Measurements from ENCODE around the gene PCSK2.

The PCSK2 gene

GRCh38 chr20:17327185-17328148 lies 100.6 kb downstream of the PCSK2 start:
- 85 to 87% methylated on average over 10 to 23 of the region's 28 CpGs for WGBS, 2 experiments (ENCODE audit: insufficient coverage in 2 of 2)
- no peak overlapping the region for H3K27ac ChIP-seq (ENCODE audit: low read depth, low read length, severe bottlenecking)
- H3K4me1 ChIP-seq (ENCODE audit: control insufficient read depth, insufficient read depth, low read length, poor library complexity, severe bottlenecking), result no peaks in the 10 kb centered on the region
- no peaks in the 10 kb centered on the region for H3K9me3 ChIP-seq (ENCODE audit: control insufficient read depth, low read length)
- H3K4me3 ChIP-seq (ENCODE audit: extremely low read depth, insufficient read depth, low read length, poor library complexity, severe bottlenecking), result no peak overlapping the region
- no peaks in the 10 kb centered on the region for H3K36me3 ChIP-seq (ENCODE audit: control insufficient read depth, insufficient read depth, low read length)

GRCh38 chr20:17334932-17335331 lies 108.1 kb downstream of the PCSK2 start:
- Histone ChIP-seq H3K9me3 (ENCODE audit: control insufficient read depth, low read length) (no peaks in the 10 kb centered on the region), H3K4me3 (ENCODE audit: extremely low read depth, insufficient read depth, low read length, poor library complexity, severe bottlenecking) (no peak overlapping the region), H3K27ac (ENCODE audit: low read depth, low read length, severe bottlenecking) (no peak overlapping the region), H3K4me1 (ENCODE audit: control insufficient read depth, insufficient read depth, low read length, poor library complexity, severe bottlenecking) (no peaks in the 10 kb centered on the region), H3K36me3 (ENCODE audit: control insufficient read depth, insufficient read depth, low read length) (no peaks in the 10 kb centered on the region)
- WGBS, 2 experiments (ENCODE audit: insufficient coverage in 2 of 2), result 84 to 94% methylated on average over 3 to 5 of the region's 5 CpGs

GRCh38 chr20:17339000-17339399 lies 112.2 kb downstream of the PCSK2 start:
- no peak overlapping the region for H3K4me3 ChIP-seq (ENCODE audit: extremely low read depth, insufficient read depth, low read length, poor library complexity, severe bottlenecking)
- H3K27ac ChIP-seq (ENCODE audit: low read depth, low read length, severe bottlenecking), result no peak overlapping the region
- WGBS, 2 experiments (ENCODE audit: insufficient coverage in 2 of 2), result 84 to 88% methylated on average over 5 to 6 of the region's 6 CpGs

GRCh38 chr20:17343091-17343490 lies 116.3 kb downstream of the PCSK2 start:
- Histone ChIP-seq H3K4me1 (ENCODE audit: control insufficient read depth, insufficient read depth, low read length, poor library complexity, severe bottlenecking) (no peaks in the 10 kb centered on the region), H3K9me3 (ENCODE audit: control insufficient read depth, low read length) (no peaks in the 10 kb centered on the region), H3K27ac (ENCODE audit: low read depth, low read length, severe bottlenecking) (no peak overlapping the region), H3K36me3 (ENCODE audit: control insufficient read depth, insufficient read depth, low read length) (no peaks in the 10 kb centered on the region), H3K4me3 (ENCODE audit: extremely low read depth, insufficient read depth, low read length, poor library complexity, severe bottlenecking) (no peak overlapping the region)
- WGBS, 2 experiments (ENCODE audit: insufficient coverage in 2 of 2), result no CpG with 5 or more reads among the region's 1 CpG

More at GRCh38 chr20:17339000-17339399, 112.2 kb downstream of the PCSK2 start:
- no peaks in the 10 kb centered on the region for H3K4me1 ChIP-seq (ENCODE audit: control insufficient read depth, insufficient read depth, low read length, poor library complexity, severe bottlenecking)
- H3K9me3 ChIP-seq (ENCODE audit: control insufficient read depth, low read length), result no peaks in the 10 kb centered on the region
- no peaks in the 10 kb centered on the region for H3K36me3 ChIP-seq (ENCODE audit: control insufficient read depth, insufficient read depth, low read length)

- no peak overlapping the region for H3K27ac ChIP-seq (ENCODE audit: low read depth, low read length, severe bottlenecking)
These were observed 117.0 kb downstream of the PCSK2 start for GRCh38 chr20:17343656-17344452.

GRCh38 chr20:17344790-17345189 lies 118.0 kb downstream of the PCSK2 start:
- no peak overlapping the region for H3K4me3 ChIP-seq (ENCODE audit: extremely low read depth, insufficient read depth, low read length, poor library complexity, severe bottlenecking)
- no peak overlapping the region for H3K27ac ChIP-seq (ENCODE audit: low read depth, low read length, severe bottlenecking)
- WGBS, 2 experiments (ENCODE audit: insufficient coverage in 2 of 2), result 100% methylated on average over 1 of the region's 2 CpGs
- no peaks in the 10 kb centered on the region for H3K9me3 ChIP-seq (ENCODE audit: control insufficient read depth, low read length)
- no peaks in the 10 kb centered on the region for H3K36me3 ChIP-seq (ENCODE audit: control insufficient read depth, insufficient read depth, low read length)
- no peaks in the 10 kb centered on the region for H3K4me1 ChIP-seq (ENCODE audit: control insufficient read depth, insufficient read depth, low read length, poor library complexity, severe bottlenecking)

More at GRCh38 chr20:17343656-17344452, 117.0 kb downstream of the PCSK2 start:
- H3K9me3 ChIP-seq (ENCODE audit: control insufficient read depth, low read length), result no peaks in the 10 kb centered on the region
- H3K36me3 ChIP-seq (ENCODE audit: control insufficient read depth, insufficient read depth, low read length), result no peaks in the 10 kb centered on the region
- 62 to 83% methylated on average over 7 to 9 of the region's 13 CpGs for WGBS, 2 experiments (ENCODE audit: insufficient coverage in 2 of 2)
- H3K4me3 ChIP-seq (ENCODE audit: extremely low read depth, insufficient read depth, low read length, poor library complexity, severe bottlenecking), result no peak overlapping the region
- no peaks in the 10 kb centered on the region for H3K4me1 ChIP-seq (ENCODE audit: control insufficient read depth, insufficient read depth, low read length, poor library complexity, severe bottlenecking)

GRCh38 chr20:17345321-17345720 lies 118.5 kb downstream of the PCSK2 start:
- Histone ChIP-seq H3K4me1 (ENCODE audit: control insufficient read depth, insufficient read depth, low read length, poor library complexity, severe bottlenecking) (no peaks in the 10 kb centered on the region), H3K27ac (ENCODE audit: low read depth, low read length, severe bottlenecking) (no peak overlapping the region), H3K4me3 (ENCODE audit: extremely low read depth, insufficient read depth, low read length, poor library complexity, severe bottlenecking) (no peak overlapping the region), H3K36me3 (ENCODE audit: control insufficient read depth, insufficient read depth, low read length) (no peaks in the 10 kb centered on the region), H3K9me3 (ENCODE audit: control insufficient read depth, low read length) (no peaks in the 10 kb centered on the region)
- WGBS, 2 experiments (ENCODE audit: insufficient coverage in 2 of 2), result 100% methylated on average over 1 of the region's 2 CpGs; no CpG with 5 or more reads in 1 of the 2 experiments

GRCh38 chr20:17350321-17350720 lies 123.5 kb downstream of the PCSK2 start:
- no peaks in the 10 kb centered on the region for H3K4me1 ChIP-seq (ENCODE audit: control insufficient read depth, insufficient read depth, low read length, poor library complexity, severe bottlenecking)
- H3K27ac ChIP-seq (ENCODE audit: low read depth, low read length, severe bottlenecking), result no peak overlapping the region
- H3K36me3 ChIP-seq (ENCODE audit: control insufficient read depth, insufficient read depth, low read length), result no peaks in the 10 kb centered on the region
- H3K4me3 ChIP-seq (ENCODE audit: extremely low read depth, insufficient read depth, low read length, poor library complexity, severe bottlenecking), result no peak overlapping the region
- WGBS, 2 experiments (ENCODE audit: insufficient coverage in 2 of 2), result 90 to 100% methylated on average over 2 to 3 of the region's 3 CpGs
- no peaks in the 10 kb centered on the region for H3K9me3 ChIP-seq (ENCODE audit: control insufficient read depth, low read length)

GRCh38 chr20:17357238-17357637 lies 130.4 kb downstream of the PCSK2 start:
- Histone ChIP-seq H3K27ac (ENCODE audit: low read depth, low read length, severe bottlenecking) (no peak overlapping the region), H3K36me3 (ENCODE audit: control insufficient read depth, insufficient read depth, low read length) (peaks cover 7% of the 10 kb centered on the region), H3K4me1 (ENCODE audit: control insufficient read depth, insufficient read depth, low read length, poor library complexity, severe bottlenecking) (no peaks in the 10 kb centered on the region), H3K9me3 (ENCODE audit: control insufficient read depth, low read length) (no peaks in the 10 kb centered on the region), H3K4me3 (ENCODE audit: extremely low read depth, insufficient read depth, low read length, poor library complexity, severe bottlenecking) (no peak overlapping the region)
- 80 to 100% methylated on average over 1 to 2 of the region's 2 CpGs for WGBS, 2 experiments (ENCODE audit: insufficient coverage in 2 of 2)

- no peak overlapping the region for H3K4me3 ChIP-seq (ENCODE audit: extremely low read depth, insufficient read depth, low read length, poor library complexity, severe bottlenecking)
- H3K36me3 ChIP-seq (ENCODE audit: control insufficient read depth, insufficient read depth, low read length), result peaks cover 7% of the 10 kb centered on the region
- no peaks in the 10 kb centered on the region for H3K4me1 ChIP-seq (ENCODE audit: control insufficient read depth, insufficient read depth, low read length, poor library complexity, severe bottlenecking)
- no CpG with 5 or more reads among the region's 1 CpG for WGBS, 2 experiments (ENCODE audit: insufficient coverage in 2 of 2)
- no peak overlapping the region for H3K27ac ChIP-seq (ENCODE audit: low read depth, low read length, severe bottlenecking)
- no peaks in the 10 kb centered on the region for H3K9me3 ChIP-seq (ENCODE audit: control insufficient read depth, low read length)
These were observed 132.0 kb downstream of the PCSK2 start for GRCh38 chr20:17358854-17359253.
